ENCODE results near the gene RAB31.

RAB31 gene

GRCh38 chr18:9743200-9744016, 35.3 kb downstream of the RAB31 start:
- no peak overlapping the region for H4K8ac ChIP-seq (ENCODE audit: low read depth, low read length)
- no peak overlapping the region for H3K23ac ChIP-seq (ENCODE audit: low read depth, low read length, poor library complexity)
- peaks cover 9 to 20% of the 10 kb centered on the region in 2 donors for H3K4me1 ChIP-seq (ENCODE audit: control insufficient read depth in 2 of 2, insufficient read depth in 1 of 2, low read depth in 1 of 2, low read length in 2 of 2)
- peak overlapping the region; percentile 29 for H2AK5ac ChIP-seq (ENCODE audit: low read depth, low read length)
- no peaks in the 10 kb centered on the region for H3K79me1 ChIP-seq (ENCODE audit: low read depth, low read length)
- H2BK120ac ChIP-seq (ENCODE audit: low read depth, low read length) = no peak overlapping the region
- H3K14ac ChIP-seq (ENCODE audit: low read length) = no peak overlapping the region
- no peak overlapping the region for H4K91ac ChIP-seq (ENCODE audit: low read depth, low read length, poor library complexity)
- no peak overlapping the region for H2BK15ac ChIP-seq (ENCODE audit: low read length)
- H2BK5ac ChIP-seq (ENCODE audit: low read length) = no peak overlapping the region
- no peaks in the 10 kb centered on the region for H3K36me3 ChIP-seq (replicated peaks in 1 of 2; ENCODE audit: control insufficient read depth in 2 of 2, insufficient read depth in 2 of 2, low read length in 2 of 2)
- peaks cover 0 to 19% of the 10 kb centered on the region in 2 donors for H3K9me3 ChIP-seq (replicated peaks in 1 of 2; ENCODE audit: control insufficient read depth in 2 of 2, insufficient read depth in 1 of 2, low read depth in 1 of 2, low read length in 2 of 2)
- no peak overlapping the region for H3K9ac ChIP-seq (ENCODE audit: low read depth, low read length, poor library complexity)
- peak overlapping the region in 1 of 2 donors; percentile 56 for H3K4me3 ChIP-seq (ENCODE audit: low read length in 2 of 2)
- no peak for DNase-seq (ENCODE audit: low spot score)
- no peak overlapping the region for H2BK12ac ChIP-seq (ENCODE audit: low read length)
- no peak overlapping the region for H3K4ac ChIP-seq (ENCODE audit: low read length)
- H3K27me3 ChIP-seq (ENCODE audit: control insufficient read depth in 3 of 3, insufficient read depth in 3 of 3, low read depth in 1 of 3, low read length in 3 of 3) = no peaks in the 10 kb centered on the region
- H3K18ac ChIP-seq (ENCODE audit: low read length) = no peak overlapping the region
- H3K4me2 ChIP-seq (ENCODE audit: insufficient read depth, low read length, poor library complexity, severe bottlenecking) = no peak overlapping the region
- H3K27ac ChIP-seq (replicated peaks; ENCODE audit: low read length) = no peak overlapping the region
- no CpG with 5 or more reads among the region's 11 CpGs for WGBS, 2 donors (ENCODE audit: extremely low coverage in 2 of 2, insufficient read length in 2 of 2, insufficient replicate concordance in 1 of 2)
- H2AFZ ChIP-seq (ENCODE audit: low read length) = peak overlapping the region; percentile 86

GRCh38 chr18:9746958-9747357, 38.9 kb downstream of the RAB31 start:
- no peak for DNase-seq (ENCODE audit: low spot score)
- Histone ChIP-seq H2AFZ (ENCODE audit: low read length) (no peak overlapping the region), H2BK12ac (ENCODE audit: low read length) (no peak overlapping the region), H3K27ac (replicated peaks; ENCODE audit: low read length) (no peak overlapping the region), H4K91ac (ENCODE audit: low read depth, low read length, poor library complexity) (no peak overlapping the region), H3K4me3 (ENCODE audit: low read length in 2 of 2) (no peak overlapping the region), H2BK5ac (ENCODE audit: low read length) (no peak overlapping the region), H3K4ac (ENCODE audit: low read length) (no peak overlapping the region), H3K23ac (ENCODE audit: low read depth, low read length, poor library complexity) (no peak overlapping the region), H3K4me2 (ENCODE audit: insufficient read depth, low read length, poor library complexity, severe bottlenecking) (no peak overlapping the region), H3K4me1 (ENCODE audit: control insufficient read depth in 2 of 2, insufficient read depth in 1 of 2, low read depth in 1 of 2, low read length in 2 of 2) (peaks cover 4 to 10% of the 10 kb centered on the region in 2 donors), H3K27me3 (ENCODE audit: control insufficient read depth in 3 of 3, insufficient read depth in 3 of 3, low read depth in 1 of 3, low read length in 3 of 3) (no peaks in the 10 kb centered on the region), H4K8ac (ENCODE audit: low read depth, low read length) (no peak overlapping the region), H2AK5ac (ENCODE audit: low read depth, low read length) (no peak overlapping the region), H3K9ac (ENCODE audit: low read depth, low read length, poor library complexity) (no peak overlapping the region), H3K14ac (ENCODE audit: low read length) (no peak overlapping the region), H2BK120ac (ENCODE audit: low read depth, low read length) (no peak overlapping the region), H3K79me1 (ENCODE audit: low read depth, low read length) (no peaks in the 10 kb centered on the region), H2BK15ac (ENCODE audit: low read length) (no peak overlapping the region), H3K18ac (ENCODE audit: low read length) (no peak overlapping the region), H3K9me3 (replicated peaks in 1 of 2; ENCODE audit: control insufficient read depth in 2 of 2, insufficient read depth in 1 of 2, low read depth in 1 of 2, low read length in 2 of 2) (peaks cover 0 to 19% of the 10 kb centered on the region in 2 donors), H3K36me3 (replicated peaks in 1 of 2; ENCODE audit: control insufficient read depth in 2 of 2, insufficient read depth in 2 of 2, low read length in 2 of 2) (no peaks in the 10 kb centered on the region)
- WGBS, 2 donors (ENCODE audit: extremely low coverage in 2 of 2, insufficient read length in 2 of 2, insufficient replicate concordance in 1 of 2) = no CpG with 5 or more reads among the region's 1 CpG

GRCh38 chr18:9749611-9750010, 41.5 kb downstream of the RAB31 start:
- no peaks in the 10 kb centered on the region for H3K4me1 ChIP-seq (ENCODE audit: control insufficient read depth in 2 of 2, insufficient read depth in 1 of 2, low read depth in 1 of 2, low read length in 2 of 2)
- no peak overlapping the region for H3K4ac ChIP-seq (ENCODE audit: low read length)
- no peak overlapping the region for H2BK15ac ChIP-seq (ENCODE audit: low read length)
- H3K36me3 ChIP-seq (replicated peaks in 1 of 2; ENCODE audit: control insufficient read depth in 2 of 2, insufficient read depth in 2 of 2, low read length in 2 of 2) = no peaks in the 10 kb centered on the region
- WGBS, 2 donors (ENCODE audit: extremely low coverage in 2 of 2, insufficient read length in 2 of 2, insufficient replicate concordance in 1 of 2) = no CpG with 5 or more reads among the region's 4 CpGs
- no peak overlapping the region for H3K14ac ChIP-seq (ENCODE audit: low read length)
- H2AK5ac ChIP-seq (ENCODE audit: low read depth, low read length) = no peak overlapping the region
- no peak overlapping the region for H3K18ac ChIP-seq (ENCODE audit: low read length)
- no peak overlapping the region for H3K4me3 ChIP-seq (ENCODE audit: low read length in 2 of 2)
- H2BK5ac ChIP-seq (ENCODE audit: low read length) = no peak overlapping the region
- no peak overlapping the region for H3K9ac ChIP-seq (ENCODE audit: low read depth, low read length, poor library complexity)
- no peaks in the 10 kb centered on the region for H3K27me3 ChIP-seq (ENCODE audit: control insufficient read depth in 3 of 3, insufficient read depth in 3 of 3, low read depth in 1 of 3, low read length in 3 of 3)
- H4K8ac ChIP-seq (ENCODE audit: low read depth, low read length) = no peak overlapping the region
- H3K27ac ChIP-seq (replicated peaks; ENCODE audit: low read length) = no peak overlapping the region
- H3K79me1 ChIP-seq (ENCODE audit: low read depth, low read length) = no peaks in the 10 kb centered on the region
- H2AFZ ChIP-seq (ENCODE audit: low read length) = no peak overlapping the region
- H3K4me2 ChIP-seq (ENCODE audit: insufficient read depth, low read length, poor library complexity, severe bottlenecking) = no peak overlapping the region
- no peak overlapping the region for H2BK120ac ChIP-seq (ENCODE audit: low read depth, low read length)
- no peak for DNase-seq (ENCODE audit: low spot score)
- no peak overlapping the region for H4K91ac ChIP-seq (ENCODE audit: low read depth, low read length, poor library complexity)
- H3K9me3 ChIP-seq (replicated peaks in 1 of 2; ENCODE audit: control insufficient read depth in 2 of 2, insufficient read depth in 1 of 2, low read depth in 1 of 2, low read length in 2 of 2) = peaks cover 0 to 19% of the 10 kb centered on the region in 2 donors
- H2BK12ac ChIP-seq (ENCODE audit: low read length) = no peak overlapping the region
- no peak overlapping the region for H3K23ac ChIP-seq (ENCODE audit: low read depth, low read length, poor library complexity)

- no peak overlapping the region for H2AFZ ChIP-seq (ENCODE audit: low read length)
- H3K9me3 ChIP-seq (replicated peaks in 1 of 2; ENCODE audit: control insufficient read depth in 2 of 2, insufficient read depth in 1 of 2, low read depth in 1 of 2, low read length in 2 of 2) = peaks cover 0 to 17% of the 10 kb centered on the region in 2 donors
- no peak overlapping the region for H2BK120ac ChIP-seq (ENCODE audit: low read depth, low read length)
- H3K4ac ChIP-seq (ENCODE audit: low read length) = no peak overlapping the region
- H3K27me3 ChIP-seq (ENCODE audit: control insufficient read depth in 3 of 3, insufficient read depth in 3 of 3, low read depth in 1 of 3, low read length in 3 of 3) = no peaks in the 10 kb centered on the region
- H3K18ac ChIP-seq (ENCODE audit: low read length) = no peak overlapping the region
- H2BK5ac ChIP-seq (ENCODE audit: low read length) = no peak overlapping the region
- no CpG with 5 or more reads among the region's 12 CpGs for WGBS, 2 donors (ENCODE audit: extremely low coverage in 2 of 2, insufficient read length in 2 of 2, insufficient replicate concordance in 1 of 2)
- H3K14ac ChIP-seq (ENCODE audit: low read length) = no peak overlapping the region
- no peak overlapping the region for H3K4me2 ChIP-seq (ENCODE audit: insufficient read depth, low read length, poor library complexity, severe bottlenecking)
- H3K23ac ChIP-seq (ENCODE audit: low read depth, low read length, poor library complexity) = no peak overlapping the region
- no peak overlapping the region for H4K91ac ChIP-seq (ENCODE audit: low read depth, low read length, poor library complexity)
- no peak overlapping the region for H2BK12ac ChIP-seq (ENCODE audit: low read length)
- no peak overlapping the region for H3K27ac ChIP-seq (replicated peaks; ENCODE audit: low read length)
- H4K8ac ChIP-seq (ENCODE audit: low read depth, low read length) = no peak overlapping the region
- H3K4me3 ChIP-seq (ENCODE audit: low read length in 2 of 2) = no peak overlapping the region
- H3K9ac ChIP-seq (ENCODE audit: low read depth, low read length, poor library complexity) = no peak overlapping the region
- H3K4me1 ChIP-seq (ENCODE audit: control insufficient read depth in 2 of 2, insufficient read depth in 1 of 2, low read depth in 1 of 2, low read length in 2 of 2) = peaks cover under 1% of the 10 kb centered on the region in 2 donors
- H3K79me1 ChIP-seq (ENCODE audit: low read depth, low read length) = no peaks in the 10 kb centered on the region
- no peaks in the 10 kb centered on the region for H3K36me3 ChIP-seq (replicated peaks in 1 of 2; ENCODE audit: control insufficient read depth in 2 of 2, insufficient read depth in 2 of 2, low read length in 2 of 2)
- no peak overlapping the region for H2AK5ac ChIP-seq (ENCODE audit: low read depth, low read length)
- no peak for DNase-seq (ENCODE audit: low spot score)
- no peak overlapping the region for H2BK15ac ChIP-seq (ENCODE audit: low read length)
Observed at GRCh38 chr18:9750112-9750511, 42.0 kb downstream of the RAB31 start.
